GM18505 (cell line): ENCODE measurements around the gene SYT13.
"Not testable (repeated sequence)": the region's sequence is repeated elsewhere in the genome, so short reads cannot be mapped to it uniquely, and the experiment has no call there.

Experiments
- ATAC-seq: cut with Tn5 transposase; IDR thresholded peaks from one replicate; pipeline ENCODE4 v1.9.1; 2021; ENCODE audit not compliant: unreplicated experiment
- POLR2A ChIP-seq: IDR thresholded peaks from 4 replicates; pipeline ENCODE4 v1.6.1; 2011; ENCODE audit warnings: borderline replicate concordance; ENCODE audit not compliant: insufficient read depth, insufficient read length; ENCODE audit errors: extremely low read depth

The SYT13 gene

DNA sequence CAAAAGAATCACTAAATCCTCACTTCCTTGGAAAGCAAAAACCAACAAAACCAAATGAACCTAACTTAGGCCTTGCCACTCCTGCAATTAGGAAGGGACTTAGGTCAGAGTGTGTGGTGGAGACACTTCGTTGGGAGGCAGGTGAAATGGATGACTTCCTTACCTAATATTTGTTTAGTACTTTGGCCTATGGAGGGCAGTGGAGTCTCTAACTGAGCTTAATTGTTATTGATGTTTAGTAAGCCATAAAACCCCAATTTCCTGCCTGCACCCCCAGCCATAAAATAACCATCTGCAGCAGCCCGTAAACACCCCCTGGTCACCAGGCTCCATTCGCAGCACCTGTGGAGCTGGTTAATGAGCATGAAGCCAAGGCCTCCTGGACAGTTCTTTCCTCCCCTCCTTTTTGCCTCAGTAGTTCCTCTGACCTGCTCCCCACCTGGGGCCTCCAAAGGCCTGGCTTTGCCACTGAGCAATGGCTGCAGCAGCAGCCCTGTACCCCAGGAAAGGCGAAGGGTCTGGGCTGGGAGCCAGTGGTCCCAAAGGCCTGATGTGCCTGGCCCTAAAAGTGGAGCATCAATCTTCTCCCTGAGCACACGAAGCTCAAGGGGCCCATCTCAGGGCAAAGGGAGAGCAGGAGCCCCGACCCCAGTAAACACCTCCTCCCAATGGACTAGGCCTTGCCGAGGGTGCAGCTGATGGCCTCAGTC lies 15.6 kb upstream of the SYT13 start:
- TF ChIP-seq POLR2A, result no peak
- ATAC-seq, result no peak

DNA sequence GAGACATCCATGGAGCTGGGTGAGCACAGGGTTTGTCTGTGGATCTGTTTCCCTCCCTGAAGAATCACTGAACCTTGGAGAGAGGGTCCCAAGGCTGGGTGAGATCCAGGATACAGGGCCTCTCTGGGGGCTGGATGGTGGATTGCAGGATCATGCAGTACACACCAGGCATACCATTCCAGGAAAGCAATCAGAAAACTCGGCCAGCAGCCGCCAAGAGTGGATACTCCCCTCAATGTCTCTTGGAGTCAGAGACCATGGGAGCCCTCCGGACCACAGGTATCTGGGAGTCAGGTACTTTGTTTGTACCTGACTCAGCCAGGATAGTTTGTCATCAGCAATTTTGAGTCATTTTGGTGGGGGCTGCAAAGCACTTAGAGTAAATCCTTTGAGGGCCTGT lies 14.6 kb upstream of the SYT13 start:
- no peak for TF ChIP-seq POLR2A
- ATAC-seq, result no peak

DNA sequence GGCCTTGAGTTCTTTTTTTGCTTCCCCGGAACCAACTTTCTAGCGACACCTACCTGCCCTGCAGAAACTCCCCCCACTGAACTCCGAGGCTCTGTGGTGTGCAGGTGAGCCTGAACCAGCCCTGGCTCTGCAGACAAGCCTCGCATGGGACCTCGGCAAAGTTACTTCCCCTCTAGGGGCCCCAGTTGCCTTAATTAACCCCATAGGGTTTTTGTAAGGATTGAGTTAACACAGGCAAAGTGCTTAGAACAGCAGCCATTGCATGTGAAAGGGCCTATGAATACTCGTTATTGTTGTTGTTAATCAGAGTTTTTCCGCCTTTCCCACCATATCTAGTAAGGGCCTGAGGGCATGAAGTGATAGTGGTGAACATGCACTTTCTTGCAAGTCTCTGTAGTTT lies 12.6 kb upstream of the SYT13 start:
- no peak for TF ChIP-seq POLR2A
- ATAC-seq, result no peak

DNA sequence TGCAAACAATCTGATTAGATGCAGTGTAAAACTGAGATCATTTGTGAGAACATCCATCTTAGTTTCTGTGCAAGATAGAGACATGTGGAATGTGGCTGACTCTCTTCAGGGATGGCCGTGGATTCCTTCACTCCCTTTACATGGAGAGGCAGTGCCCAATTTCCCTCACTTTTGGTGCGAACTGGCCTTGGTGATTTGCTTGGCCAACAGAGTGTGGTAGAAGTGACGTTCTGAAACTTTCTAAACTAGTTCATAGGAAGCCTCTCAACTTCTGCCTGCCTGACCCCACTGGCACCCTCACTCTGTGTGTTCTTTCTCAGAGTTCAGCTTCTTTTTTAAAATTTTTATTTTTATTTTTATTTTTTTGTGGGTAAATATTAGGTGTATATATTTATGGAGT lies 9.9 kb upstream of the SYT13 start:
- no peak for TF ChIP-seq POLR2A
- ATAC-seq, result no peak

DNA sequence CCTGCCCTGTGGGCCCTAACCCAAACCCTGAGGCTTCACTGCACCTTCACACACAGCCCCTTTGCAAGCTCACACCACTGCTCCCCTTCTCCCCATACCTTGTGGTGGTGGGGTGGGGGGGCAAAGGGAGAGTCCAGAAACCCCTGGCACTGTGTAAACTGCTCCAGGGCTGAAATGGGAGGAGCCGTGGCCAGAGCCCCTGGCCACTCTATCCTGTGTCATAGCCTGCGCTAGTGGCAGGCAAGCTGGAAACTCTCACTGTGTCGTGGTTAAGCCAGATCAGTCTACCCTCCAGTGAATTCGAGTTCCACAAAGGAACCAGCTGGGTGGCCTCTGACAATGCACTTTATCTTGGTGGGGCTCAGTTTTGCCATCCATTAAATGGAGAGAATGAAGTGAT lies 8.4 kb upstream of the SYT13 start:
- ATAC-seq, result no peak
- TF ChIP-seq POLR2A, result no peak

DNA sequence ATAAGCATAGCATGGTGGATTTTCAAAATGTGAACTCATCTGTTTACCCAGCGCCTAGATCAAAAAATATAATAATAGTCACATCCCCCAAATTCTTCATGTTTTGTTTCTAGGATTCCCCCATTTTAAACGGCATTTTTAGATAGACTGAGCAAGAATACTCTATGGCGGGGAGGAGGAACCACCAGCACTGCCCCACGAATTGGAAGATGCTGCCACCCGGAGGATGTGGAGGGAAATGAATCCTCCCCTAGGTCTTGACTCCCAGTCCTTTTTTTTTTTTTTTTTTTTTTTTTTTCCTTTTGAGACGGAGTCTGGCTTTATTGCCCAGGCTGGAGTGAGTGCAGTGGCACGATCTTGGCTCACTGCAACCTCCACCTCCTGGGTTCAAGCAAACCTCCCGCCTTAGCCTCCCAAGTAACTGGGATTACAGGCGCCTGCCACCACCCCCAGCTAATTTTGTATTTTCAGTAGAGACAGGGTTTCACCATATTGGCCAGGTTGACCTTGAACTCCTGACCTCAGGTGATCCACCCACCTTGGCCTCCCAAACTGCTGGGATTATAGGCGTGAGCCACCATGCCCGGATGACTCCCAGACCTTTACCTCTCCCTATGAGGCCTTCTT lies 7.5 kb upstream of the SYT13 start:
- ATAC-seq, result not testable (repeated sequence)

DNA sequence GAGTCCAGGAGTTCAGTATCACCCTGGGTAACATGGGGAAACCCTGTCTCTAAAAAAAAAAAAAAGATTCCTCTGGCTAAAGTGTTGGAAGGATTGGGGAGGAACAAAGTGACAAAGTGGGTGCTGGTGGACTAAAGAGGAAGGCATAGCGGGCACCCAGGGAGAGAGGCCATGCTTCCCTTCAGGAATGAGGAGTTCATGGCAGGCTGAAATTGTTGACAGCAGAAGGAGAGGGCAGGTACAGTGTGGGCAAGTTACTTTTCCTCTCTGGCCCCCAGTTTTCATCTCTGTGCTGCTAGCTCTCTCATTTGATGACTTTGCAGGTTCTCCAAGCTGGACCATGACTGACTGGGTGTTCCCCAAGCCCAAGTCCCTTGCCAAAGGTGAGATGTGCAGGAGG lies 4.4 kb upstream of the SYT13 start:
- no peak for TF ChIP-seq POLR2A
- no peak for ATAC-seq

DNA sequence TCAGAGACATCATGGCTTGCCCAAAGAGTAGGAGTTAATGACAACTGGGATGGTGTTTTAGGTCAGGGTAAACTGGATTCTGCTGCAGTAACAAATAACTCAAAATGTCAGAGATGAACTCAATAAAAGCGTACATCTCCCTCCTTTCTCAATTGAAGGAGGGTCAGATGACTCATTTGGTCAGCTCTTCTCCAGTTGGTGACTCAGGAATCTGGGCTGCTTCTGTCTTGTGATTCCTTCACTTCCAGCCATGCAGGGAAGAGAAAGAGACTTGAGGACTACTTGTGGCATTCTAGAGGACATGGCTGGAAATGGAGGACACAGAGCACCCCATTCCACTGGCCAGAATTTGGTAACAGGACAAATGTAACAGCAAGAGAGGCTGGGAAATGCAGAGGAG lies 3.2 kb upstream of the SYT13 start:
- no peak for ATAC-seq
- no peak for TF ChIP-seq POLR2A

DNA sequence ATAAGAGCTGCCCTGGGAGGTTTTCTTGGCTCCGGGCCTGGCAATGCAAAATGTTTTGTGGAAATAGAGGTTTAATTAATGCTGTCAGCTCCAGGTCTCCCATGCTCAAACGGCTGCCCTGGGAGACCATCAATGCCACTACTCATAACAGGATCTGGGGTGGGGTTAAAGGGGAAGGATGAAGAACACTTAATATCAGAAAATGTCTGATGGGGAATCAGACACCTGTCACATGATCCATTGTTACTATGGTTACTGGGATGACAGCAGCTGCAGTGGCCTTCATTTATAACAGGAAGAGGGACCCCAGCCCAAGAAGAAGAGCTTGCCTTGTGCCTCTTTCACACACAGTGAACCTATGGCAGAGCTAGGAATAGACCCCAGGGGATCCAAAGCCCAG lies 2.2 kb upstream of the SYT13 start:
- no peak for ATAC-seq

DNA sequence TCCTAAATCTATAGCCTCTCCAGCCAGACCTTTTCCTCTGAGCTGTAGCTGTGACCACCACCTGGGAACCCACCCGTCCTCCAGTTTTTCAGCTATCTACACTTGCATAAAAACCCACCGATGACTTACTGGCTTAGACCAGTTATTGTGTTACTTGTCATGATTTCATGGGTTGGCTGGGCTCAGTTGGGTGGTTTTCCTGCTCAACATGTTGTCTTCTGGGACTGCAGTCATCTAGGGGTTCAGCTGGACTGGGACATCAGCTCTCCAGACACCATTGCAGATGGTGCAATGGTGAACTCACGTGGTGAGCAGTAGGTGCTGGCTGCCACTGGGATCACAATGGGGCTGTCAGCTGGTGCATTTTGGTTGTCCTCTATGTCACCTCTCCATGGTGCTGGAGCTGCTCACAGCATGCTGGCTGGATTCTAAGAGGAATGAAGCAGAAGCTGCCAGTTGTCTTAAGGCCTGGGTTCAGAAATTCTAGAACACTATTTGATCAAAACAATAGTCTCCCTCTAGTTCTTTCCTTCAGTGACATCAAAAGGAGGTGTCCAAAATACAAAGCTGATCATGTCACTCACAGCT lies 1.3 kb upstream of the SYT13 start:
- no peak for TF ChIP-seq POLR2A
- no peak for ATAC-seq

More for the DNA sequence above, 2.2 kb upstream of the SYT13 start:
- TF ChIP-seq POLR2A, result no peak

DNA sequence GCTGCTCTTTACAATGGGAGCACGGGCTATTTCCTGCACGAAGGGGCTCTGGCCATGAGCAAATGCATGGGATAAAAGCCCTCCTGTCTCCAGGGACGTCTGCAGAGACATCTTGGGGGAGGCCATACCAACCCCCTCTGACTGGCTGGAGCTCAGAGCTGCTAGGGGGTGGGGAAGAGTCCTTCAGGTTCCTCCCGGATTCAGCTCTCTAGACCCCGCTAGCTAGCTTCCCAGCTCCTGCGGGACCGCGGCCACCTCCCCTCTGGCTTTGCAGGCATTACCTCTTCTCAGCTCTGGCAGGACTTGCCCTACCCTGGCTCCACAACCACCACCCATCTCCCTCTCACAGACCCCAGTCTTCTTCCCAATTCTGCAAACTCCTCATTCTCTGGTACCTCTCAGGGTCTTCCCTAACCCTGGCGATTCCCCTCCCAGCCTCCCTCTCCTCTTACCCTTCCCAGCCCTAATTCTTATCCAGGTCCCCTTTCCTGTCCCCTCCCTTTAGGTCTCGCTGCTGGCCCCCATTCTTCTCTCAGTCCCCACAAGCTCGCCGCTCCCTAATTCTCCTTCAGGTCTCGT lies 802 bp downstream of the SYT13 start:
- no peak for ATAC-seq
- TF ChIP-seq POLR2A, result no peak

DNA sequence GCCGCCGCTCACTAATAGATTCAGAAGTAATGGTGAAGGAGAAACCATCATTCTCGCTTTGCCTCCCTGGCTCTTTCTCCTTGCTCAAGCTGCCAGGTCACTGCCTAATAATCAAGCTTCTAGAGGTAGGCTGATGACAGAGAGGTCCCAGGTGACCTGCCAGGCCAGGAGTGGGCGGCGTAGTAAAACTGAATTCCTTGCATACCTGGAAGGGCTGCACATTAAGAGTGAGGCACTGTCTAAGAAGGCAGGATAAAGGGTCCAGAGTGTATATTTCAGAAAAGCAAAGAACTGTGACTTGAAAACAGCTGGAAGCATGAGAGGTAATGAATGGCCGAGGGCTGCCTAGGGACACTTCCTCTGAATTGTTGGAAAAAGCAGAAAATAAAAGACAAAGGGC lies 4.1 kb downstream of the SYT13 start:
- no peak for ATAC-seq
- TF ChIP-seq POLR2A, result no peak

DNA sequence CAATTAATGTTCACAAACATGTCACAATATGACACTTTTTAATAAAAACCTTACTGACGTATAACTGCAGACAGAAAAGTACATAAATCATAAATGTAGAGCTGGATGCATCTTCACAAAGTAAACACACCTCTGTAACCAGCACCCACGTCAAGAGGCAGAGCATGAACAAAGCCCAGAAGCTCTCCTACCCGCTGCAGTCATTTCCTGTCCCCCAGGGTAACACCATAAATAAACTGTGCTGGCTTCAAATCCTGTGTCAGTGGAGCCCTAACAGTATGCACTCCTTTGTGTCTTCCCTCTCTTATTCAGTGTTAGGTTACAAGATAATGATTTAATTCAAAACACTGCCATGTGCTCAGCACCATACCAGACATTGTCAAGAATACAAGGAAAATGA lies 5.7 kb downstream of the SYT13 start:
- TF ChIP-seq POLR2A, result no peak
- ATAC-seq, result no peak

DNA sequence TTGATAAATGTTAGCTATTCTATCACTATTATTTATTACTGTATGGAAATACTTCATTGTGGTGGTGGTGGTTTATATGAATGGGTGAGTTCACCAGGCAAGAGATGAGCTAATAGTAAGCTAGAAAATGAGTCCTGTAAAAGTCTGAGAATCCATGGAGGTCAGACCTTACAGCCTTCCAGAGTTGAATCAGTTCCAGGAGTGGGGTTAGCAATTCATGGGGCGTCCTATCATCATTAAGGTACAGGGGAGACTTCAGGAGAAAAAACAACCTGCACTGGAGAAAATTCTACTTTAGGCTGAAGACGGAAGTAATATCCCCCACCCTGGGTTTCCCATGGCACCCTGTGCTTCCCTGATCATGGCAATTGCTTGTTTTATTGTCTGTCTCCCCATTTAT lies 6.5 kb downstream of the SYT13 start:
- ATAC-seq, result no peak
- no peak for TF ChIP-seq POLR2A
